Keratinocyte (primary cell): Measurements from ENCODE around the gene SPACA1. TPM values are rescaled to one million over a fixed set of nuclear protein-coding genes. Genes with fewer than 3 reads are reported as not detected.

Experiments
- DNase-seq: peaks from one replicate; pipeline ENCODE4 v3.0.0-alpha.2; 2011; ENCODE audit warnings: low read depth, missing footprints, low spot score
- FAIRE-seq: peaks from 2 replicates; lab custom pipeline; 2011; peaks lifted over from hg19 to GRCh38; lab: Jason Lieb, UNC
- H2AFZ ChIP-seq: 2 replicates; pipeline ENCODE4 v1.6.0; 2012; ENCODE audit warnings: low read length, control low read depth, inconsistent platforms; ENCODE audit not compliant: control insufficient read depth
- H3K27ac ChIP-seq: 2 replicates; pipeline ENCODE4 v1.5.1; 2011; ENCODE audit warnings: low read length; ENCODE audit not compliant: control insufficient read depth, insufficient read depth
- H3K27me3 ChIP-seq: 3 replicates; pipeline ENCODE4 v1.6.0; 2011; ENCODE audit warnings: low read length; ENCODE audit not compliant: control insufficient read depth, insufficient read depth; ENCODE audit errors: extremely low read depth
- H3K36me3 ChIP-seq, 2 experiments: 2 replicates in 1 of 2; 3 replicates in 1 of 2; pipeline ENCODE4 v1.5.1; 2011; ENCODE audit warnings: low read length in 2 of 2, mild to moderate bottlenecking in 1 of 2; ENCODE audit not compliant: control insufficient read depth in 2 of 2, insufficient read depth in 2 of 2; ENCODE audit errors: extremely low read depth in 1 of 2
- H3K4me1 ChIP-seq: 3 replicates; pipeline ENCODE4 v1.5.1; 2011; ENCODE audit warnings: low read length; ENCODE audit not compliant: control insufficient read depth, insufficient read depth; ENCODE audit errors: extremely low read depth
- H3K4me2 ChIP-seq: 3 replicates; pipeline ENCODE4 v1.6.0; 2011; ENCODE audit warnings: low read depth, low read length; ENCODE audit not compliant: control insufficient read depth, insufficient read depth; ENCODE audit errors: extremely low read depth
- H3K4me3 ChIP-seq, 3 experiments: fragments of 200-600 bp in 1 of 3; sonication (generic) in 1 of 3; 2 replicates in 2 of 3; 3 replicates in 1 of 3; pipeline ENCODE4 v1.5.1; 2011 to 2016; ENCODE audit warnings: low read length in 3 of 3, mild to moderate bottlenecking in 3 of 3, control low read depth in 2 of 3, inconsistent platforms in 1 of 3, low read depth in 1 of 3, mixed read lengths in 1 of 3, mixed run types in 1 of 3, moderate library complexity in 1 of 3; ENCODE audit not compliant: control insufficient read depth in 2 of 3, insufficient read depth in 2 of 3; ENCODE audit errors: extremely low read depth in 1 of 3
- H3K79me2 ChIP-seq: 2 replicates; pipeline ENCODE4 v1.6.0; 2012; ENCODE audit warnings: low read length; ENCODE audit not compliant: control insufficient read depth, insufficient read depth
- H3K9ac ChIP-seq: 3 replicates; pipeline ENCODE4 v1.6.0; 2011; ENCODE audit warnings: low read length; ENCODE audit not compliant: control insufficient read depth, insufficient read depth; ENCODE audit errors: extremely low read depth
- H3K9me1 ChIP-seq: 3 replicates; pipeline ENCODE4 v1.6.0; 2011; ENCODE audit warnings: low read length; ENCODE audit not compliant: control insufficient read depth, insufficient read depth; ENCODE audit errors: extremely low read depth
- H3K9me3 ChIP-seq: 2 replicates; pipeline ENCODE4 v1.5.1; 2012; ENCODE audit warnings: low read depth, low read length; ENCODE audit not compliant: control insufficient read depth
- H4K20me1 ChIP-seq: 3 replicates; pipeline ENCODE4 v1.6.0; 2011; ENCODE audit warnings: low read length; ENCODE audit not compliant: control insufficient read depth, insufficient read depth; ENCODE audit errors: extremely low read depth
- CTCF ChIP-seq, 3 experiments: IDR thresholded peaks in 1 of 3; conservative IDR thresholded peaks in 1 of 3; optimal IDR thresholded peaks in 1 of 3; 2 replicates in 2 of 3; 3 replicates in 1 of 3; pipeline versions ENCODE3 to v1.5.1; 2011; ENCODE audit warnings: low read length in 3 of 3, mild to moderate bottlenecking in 3 of 3, moderate library complexity in 2 of 3, control low read depth in 1 of 3, inconsistent platforms in 1 of 3; ENCODE audit not compliant: insufficient read depth in 2 of 3; ENCODE audit errors: extremely low read depth in 1 of 3
- EZH2 ChIP-seq: IDR thresholded peaks from one replicate; pipeline ENCODE4 v1.6.1; 2012; ENCODE audit warnings: inconsistent platforms, mild to moderate bottlenecking, low read length, moderate library complexity
- dilution Hi-C: fragments of 300-500 bp; cut with MboI; formaldehyde crosslinking; loops from one replicate; pipeline ENCODE4 v1.7.0; 2020; ENCODE audit warnings: low sequenced_read_pairs; ENCODE audit not compliant: extremely low pct_ligation_motif_present
- polyA plus RNA-seq, 5 experiments: library from polyadenylated mRNA; depleted of rRNA in 3 of 5; stranded (reverse) in 3 of 5; stranded (forward) in 1 of 5; unstranded in 1 of 5; fragments of >200 nt; gene quantifications; 1 replicate in 1 of 5; 2 replicates in 3 of 5; 3 replicates in 1 of 5; pipeline versions ENCODE4 v1.2.1 to v1.2.3, GENCODE V29; 2011 to 2012; ENCODE audit warnings: missing spikeins in 2 of 5, low read depth in 1 of 5, low replicate concordance in 1 of 5

The SPACA1 gene
- polyA plus RNA-seq, 1 donor (not counting 4 experiments of a cell fraction or from before 2014, with no cell fraction given): not detected

- Histone ChIP-seq H2AFZ (no peak overlapping the region), H3K36me3 (no peaks in the 10 kb centered on the region), H3K9me3 (no peaks in the 10 kb centered on the region), H3K9ac (no peak overlapping the region), H3K27me3 (peaks cover 9% of the 10 kb centered on the region), H4K20me1 (no peaks in the 10 kb centered on the region), H3K79me2 (no peaks in the 10 kb centered on the region), H3K27ac (no peak overlapping the region), H3K4me1 (no peaks in the 10 kb centered on the region), H3K4me2 (no peak overlapping the region), H3K9me1 (no peaks in the 10 kb centered on the region), H3K4me3 (no peak overlapping the region)
- dilution Hi-C loops: no loop called here
- FAIRE-seq (no peak), DNase-seq (no peak)
- no peak for TF ChIP-seq CTCF (optimal IDR thresholded peaks at IDR 0.05 in 1 of 3, IDR thresholded peaks at IDR 0.05 in 1 of 3, conservative IDR thresholded peaks at IDR 0.05 in 1 of 3; ENCODE audit: extremely low read depth in 1 of 3, insufficient read depth in 2 of 3, low read length in 3 of 3)
- TF ChIP-seq EZH2: no peak
Observed at GRCh38 chr6:88044530-88044929, 3.1 kb upstream of the SPACA1 start.

DNA sequence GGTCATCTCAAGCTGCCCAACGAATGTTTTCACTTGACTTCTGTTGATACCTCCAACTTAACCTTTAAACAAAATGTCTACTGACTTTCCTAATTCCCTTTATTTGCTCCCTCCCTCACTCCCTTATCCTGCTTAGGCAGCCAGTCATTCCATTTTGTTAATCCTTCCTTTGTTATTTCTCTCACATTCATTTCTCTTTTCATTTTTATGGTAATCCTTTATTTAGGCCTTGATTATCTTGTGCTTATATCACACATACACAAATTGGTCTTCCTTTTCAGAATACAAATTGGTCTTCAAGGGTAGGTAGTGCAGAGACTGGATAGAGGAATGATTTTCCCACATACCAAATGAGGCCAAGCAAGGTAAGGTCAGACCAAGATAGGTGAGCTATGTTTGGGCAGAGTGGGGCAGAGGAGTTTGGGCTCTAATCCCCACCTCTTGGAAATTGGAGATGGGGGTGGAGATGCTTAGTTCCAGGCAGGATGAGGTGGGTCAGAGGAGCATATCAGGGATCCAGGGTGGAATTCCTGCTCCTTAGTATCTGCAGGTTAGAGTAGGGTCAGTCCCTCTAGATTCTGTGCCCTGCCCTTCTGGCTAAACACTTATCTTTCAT, 2.0 kb upstream of the SPACA1 start:
- dilution Hi-C loops: no loop called here
- Histone ChIP-seq H3K9ac (no peak overlapping the region), H3K4me1 (no peaks in the 10 kb centered on the region), H3K36me3 (no peaks in the 10 kb centered on the region), H3K4me3 (no peak overlapping the region), H3K79me2 (no peaks in the 10 kb centered on the region), H4K20me1 (no peaks in the 10 kb centered on the region), H3K9me3 (no peaks in the 10 kb centered on the region), H3K27ac (no peak overlapping the region), H3K27me3 (peaks cover 9% of the 10 kb centered on the region), H3K9me1 (no peaks in the 10 kb centered on the region), H3K4me2 (no peak overlapping the region), H2AFZ (no peak overlapping the region)
- DNase-seq (no peak), FAIRE-seq (no peak)
- no peak for TF ChIP-seq CTCF (optimal IDR thresholded peaks at IDR 0.05 in 1 of 3, IDR thresholded peaks at IDR 0.05 in 1 of 3, conservative IDR thresholded peaks at IDR 0.05 in 1 of 3; ENCODE audit: extremely low read depth in 1 of 3, insufficient read depth in 2 of 3, low read length in 3 of 3)
- TF ChIP-seq EZH2: no peak
